GM23338 (cell line): ENCODE data around the gene UNC5A. TPM values are rescaled to one million over a fixed set of nuclear protein-coding genes. Genes with fewer than 3 reads are reported as not detected.

Source experiments
- ATAC-seq: fragments of 200-7000 bp; cut with Tn5 transposase; 3 replicates; pipeline ENCODE4 v1.9.1; 2020
- DNase-seq: peaks from one replicate; pipeline ENCODE4 v3.0.0-alpha.2; 2015; ENCODE audit warnings: low spot score
- H2AFZ ChIP-seq: fragments of 200-600 bp; sonication (generic); 2 replicates; pipeline ENCODE4 v1.8.0; 2016; ENCODE audit warnings: antibody characterized with exemption, mild to moderate bottlenecking, moderate library complexity
- H3F3A ChIP-seq: fragments of 200-600 bp; sonication (generic); replicated peaks from 2 replicates; pipeline ENCODE4 v1.8.0; 2017; ENCODE audit warnings: antibody characterized with exemption, mixed run types, low read depth
- H3K27ac ChIP-seq: fragments of 200-600 bp; sonication (generic); 2 replicates; pipeline ENCODE4 v1.6.1; 2016; ENCODE audit warnings: low read depth
- H3K27me3 ChIP-seq: fragments of 200-600 bp; sonication (generic); 2 replicates; pipeline ENCODE4 v1.8.0; 2016; ENCODE audit warnings: mild to moderate bottlenecking, mixed run types, moderate library complexity; ENCODE audit not compliant: insufficient read depth
- H3K36me3 ChIP-seq: fragments of 200-600 bp; sonication (generic); 2 replicates; pipeline ENCODE4 v1.8.0; 2016; ENCODE audit warnings: mild to moderate bottlenecking; ENCODE audit not compliant: insufficient read depth
- H3K4me1 ChIP-seq: fragments of 200-600 bp; sonication (generic); 2 replicates; pipeline ENCODE4 v1.8.0; 2016; ENCODE audit warnings: mild to moderate bottlenecking, moderate library complexity; ENCODE audit not compliant: insufficient read depth
- H3K4me2 ChIP-seq: fragments of 200-600 bp; sonication (generic); 2 replicates; pipeline ENCODE4 v1.7.1; 2017; ENCODE audit warnings: mixed run types
- H3K4me3 ChIP-seq: fragments of 200-600 bp; sonication (generic); 2 replicates; pipeline ENCODE4 v1.6.1; 2016; ENCODE audit warnings: mixed run types
- H3K79me2 ChIP-seq: fragments of 200-600 bp; sonication (generic); replicated peaks from 2 replicates; pipeline ENCODE4 v1.8.0; 2017; ENCODE audit warnings: mild to moderate bottlenecking; ENCODE audit not compliant: insufficient read depth
- H3K9me2 ChIP-seq: fragments of 200-600 bp; sonication (generic); 2 replicates; pipeline ENCODE4 v1.8.0; 2017; ENCODE audit not compliant: insufficient read depth
- H4K20me1 ChIP-seq: fragments of 200-600 bp; sonication (generic); replicated peaks from 2 replicates; pipeline ENCODE4 v1.8.0; 2017; ENCODE audit warnings: mild to moderate bottlenecking; ENCODE audit not compliant: insufficient read depth
- H3K27ac Mint-ChIP-seq: 2 replicates; pipeline ENCODE4 v1.8.0; 2020; ENCODE audit warnings: inconsistent platforms, mild to moderate bottlenecking, moderate library complexity, mixed read lengths
- H3K27me3 Mint-ChIP-seq: 3 replicates; pipeline ENCODE4 v1.8.0; 2022; ENCODE audit warnings: low read depth, mild to moderate bottlenecking, moderate library complexity, mixed read lengths, inconsistent platforms; ENCODE audit not compliant: insufficient read depth, poor library complexity
- H3K36me3 Mint-ChIP-seq: 3 replicates; pipeline ENCODE4 v1.8.0; 2021; ENCODE audit warnings: low read depth, mild to moderate bottlenecking, inconsistent platforms, moderate library complexity, mixed read lengths
- H3K4me1 Mint-ChIP-seq: 3 replicates; pipeline ENCODE4 v1.8.0; 2020; ENCODE audit warnings: mild to moderate bottlenecking, inconsistent platforms, mixed read lengths
- H3K4me3 Mint-ChIP-seq: 3 replicates; pipeline ENCODE4 v1.8.0; 2021; ENCODE audit warnings: moderate library complexity, mild to moderate bottlenecking, inconsistent platforms, mixed read lengths
- H3K9me3 Mint-ChIP-seq: 3 replicates; pipeline ENCODE4 v1.8.0; 2020; ENCODE audit warnings: moderate library complexity, mild to moderate bottlenecking, inconsistent platforms, mixed read lengths
- CREB1 ChIP-seq: fragments of 250-450 bp; sonication (Bioruptor Pico); IDR thresholded peaks from 2 replicates; pipeline ENCODE4 v1.5.0; 2020; ENCODE audit warnings: low read depth, mild to moderate bottlenecking, moderate library complexity
- CTCF ChIP-seq, 2 experiments: fragments of 200-600 bp in 1 of 2; sonication (generic) in 1 of 2; conservative IDR thresholded peaks; 2 replicates each; pipeline versions ENCODE4 v1.5.1 to v1.6.1; 2016 to 2017; ENCODE audit warnings: antibody characterized with exemption in 2 of 2, low read depth in 2 of 2, mild to moderate bottlenecking in 2 of 2, moderate library complexity in 1 of 2
- ETS1 ChIP-seq: IDR thresholded peaks from 2 replicates; pipeline ENCODE4 v1.6.1; 2016; ENCODE audit warnings: antibody characterized with exemption
- EZH2 ChIP-seq: fragments of 200-600 bp; sonication (generic); IDR thresholded peaks from one replicate; pipeline ENCODE4 v1.8.0; 2017; ENCODE audit warnings: antibody characterized with exemption, mild to moderate bottlenecking, low read depth; ENCODE audit not compliant: unreplicated experiment
- EZH2phosphoT487 ChIP-seq: fragments of 200-600 bp; sonication (generic); IDR thresholded peaks from one replicate; pipeline ENCODE4 v1.8.1; 2018; ENCODE audit warnings: antibody characterized with exemption; ENCODE audit not compliant: unreplicated experiment
- JUNB ChIP-seq: IDR thresholded peaks from one replicate; pipeline ENCODE4 v1.6.1; 2016; ENCODE audit warnings: antibody characterized with exemption; ENCODE audit not compliant: unreplicated experiment
- NANOG ChIP-seq: IDR thresholded peaks from 2 replicates; pipeline ENCODE4 v1.6.1; 2016; ENCODE audit warnings: antibody characterized with exemption, borderline replicate concordance
- POLR2AphosphoS5 ChIP-seq: IDR thresholded peaks from 2 replicates; pipeline ENCODE4 v1.6.1; 2016; ENCODE audit warnings: antibody characterized with exemption, low read depth
- STAT1 ChIP-seq: IDR thresholded peaks from one replicate; pipeline ENCODE4 v1.6.1; 2016; ENCODE audit warnings: antibody characterized with exemption; ENCODE audit not compliant: unreplicated experiment
- ZNF114 ChIP-seq: fragments of 250-450 bp; sonication (Bioruptor Pico); IDR thresholded peaks from 2 replicates; pipeline ENCODE4 v1.5.0; 2020; ENCODE audit warnings: mild to moderate bottlenecking, moderate library complexity
- ZNF331 ChIP-seq: fragments of 250-450 bp; sonication (Bioruptor Pico); IDR thresholded peaks from 2 replicates; pipeline ENCODE4 v1.5.0; 2020; ENCODE audit warnings: low read depth, mild to moderate bottlenecking, moderate library complexity
- polyA plus RNA-seq: library from polyadenylated mRNA; unstranded; fragments of >200 nt; fragmentation: Nextera tagmentation; extraction: Ambion mirVana; gene quantifications from 2 replicates; pipeline ENCODE4 v1.2.1, GENCODE V29; 2016
- total RNA-seq: library from RNA; depleted of rRNA; stranded (reverse); fragments of >200 nt; shearing (Covaris generic); gene quantifications from 2 replicates; pipeline ENCODE4 v1.2.3, GENCODE V29; 2014
- TF ChIP-seq, protein P1 (sequence below): IDR thresholded peaks from one replicate; pipeline ENCODE4 v1.6.1; 2018; ENCODE audit warnings: antibody characterized with exemption; ENCODE audit not compliant: unreplicated experiment
- TF ChIP-seq, protein P2 (sequence below): fragments of 250-450 bp; sonication (Bioruptor Pico); IDR thresholded peaks from 2 replicates; pipeline ENCODE4 v1.5.0; 2020; ENCODE audit warnings: mild to moderate bottlenecking, moderate library complexity

UNC5A gene
- total and polyA plus RNA-seq, 2 experiments from 2014 or later: 0.92 to 3.9 TPM

DNA sequence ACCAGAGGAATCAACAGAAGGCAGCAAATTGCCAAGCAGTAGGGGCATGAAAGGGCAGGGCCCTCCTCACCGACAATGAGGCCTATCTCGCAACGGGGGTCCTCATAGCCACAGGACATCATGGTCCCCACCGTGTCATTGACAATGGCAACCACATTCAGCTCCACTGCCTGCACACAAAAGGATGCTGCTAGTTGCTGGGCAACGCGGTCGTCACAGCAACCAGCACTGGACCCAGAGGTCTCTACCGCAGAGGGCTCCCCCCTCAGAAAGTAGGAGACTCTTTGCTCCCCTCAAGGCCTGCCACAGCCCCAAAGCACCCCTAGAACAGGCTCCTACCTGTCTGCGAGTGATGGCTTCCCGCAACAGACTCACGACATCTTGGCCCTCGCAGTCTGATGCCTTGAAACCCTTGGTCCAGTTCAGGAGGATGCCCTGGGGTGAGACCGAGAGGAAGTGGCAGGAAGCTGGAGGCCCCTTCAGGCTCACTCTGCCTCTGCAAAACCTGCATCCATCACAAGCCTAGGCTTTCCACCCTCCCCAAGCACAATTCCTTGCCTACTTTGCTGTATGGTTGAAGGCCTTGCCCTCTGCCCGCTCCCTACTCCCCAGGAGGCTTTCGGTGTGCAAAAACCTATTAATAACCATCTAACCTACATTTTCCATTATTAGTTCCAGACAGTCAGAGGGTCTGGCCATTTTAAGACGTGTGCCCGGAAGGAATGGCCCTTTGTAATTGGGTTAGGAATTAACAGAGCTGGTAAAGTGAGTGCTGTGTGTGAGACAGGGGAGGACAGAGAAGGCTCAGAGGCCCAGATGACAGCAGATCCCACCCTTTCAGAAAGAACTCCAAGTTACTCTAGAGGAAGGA is 73.6 kb downstream of the UNC5A start:
- Histone ChIP-seq H3K4me2 (no peak overlapping the region), H3K9me2 (no peaks in the 10 kb centered on the region), H3K4me3 (no peak overlapping the region), H3K4me1 (no peaks in the 10 kb centered on the region), H3K27ac (no peak overlapping the region), H3F3A (no peaks in the 10 kb centered on the region), H3K27me3 (no peaks in the 10 kb centered on the region), H2AFZ (no peak overlapping the region), H3K36me3 (no peaks in the 10 kb centered on the region), H4K20me1 (no peaks in the 10 kb centered on the region), H3K79me2 (no peaks in the 10 kb centered on the region)
- no peaks in the 10 kb centered on the region for H3K36me3 Mint-ChIP-seq
- DNase-seq (no peak), ATAC-seq (no peak)
- peaks cover 8% of the 10 kb centered on the region for H3K27me3 Mint-ChIP-seq
- H3K9me3 Mint-ChIP-seq: no peaks in the 10 kb centered on the region
- H3K27ac Mint-ChIP-seq: no peak overlapping the region
- TF ChIP-seq CREB1 (no peak), EZH2phosphoT487 (no peak), NANOG (no peak), STAT1 (no peak), CTCF (conservative IDR thresholded peaks at IDR 0.05; ENCODE audit: low read depth in 2 of 2) (no peak), EZH2 (no peak), JUNB (no peak), ZNF331 (CRISPR knock-in tag) (no peak), ETS1 (no peak), ZNF114 (CRISPR knock-in tag) (no peak), POLR2AphosphoS5 (no peak)
- TF ChIP-seq, protein P1, sequence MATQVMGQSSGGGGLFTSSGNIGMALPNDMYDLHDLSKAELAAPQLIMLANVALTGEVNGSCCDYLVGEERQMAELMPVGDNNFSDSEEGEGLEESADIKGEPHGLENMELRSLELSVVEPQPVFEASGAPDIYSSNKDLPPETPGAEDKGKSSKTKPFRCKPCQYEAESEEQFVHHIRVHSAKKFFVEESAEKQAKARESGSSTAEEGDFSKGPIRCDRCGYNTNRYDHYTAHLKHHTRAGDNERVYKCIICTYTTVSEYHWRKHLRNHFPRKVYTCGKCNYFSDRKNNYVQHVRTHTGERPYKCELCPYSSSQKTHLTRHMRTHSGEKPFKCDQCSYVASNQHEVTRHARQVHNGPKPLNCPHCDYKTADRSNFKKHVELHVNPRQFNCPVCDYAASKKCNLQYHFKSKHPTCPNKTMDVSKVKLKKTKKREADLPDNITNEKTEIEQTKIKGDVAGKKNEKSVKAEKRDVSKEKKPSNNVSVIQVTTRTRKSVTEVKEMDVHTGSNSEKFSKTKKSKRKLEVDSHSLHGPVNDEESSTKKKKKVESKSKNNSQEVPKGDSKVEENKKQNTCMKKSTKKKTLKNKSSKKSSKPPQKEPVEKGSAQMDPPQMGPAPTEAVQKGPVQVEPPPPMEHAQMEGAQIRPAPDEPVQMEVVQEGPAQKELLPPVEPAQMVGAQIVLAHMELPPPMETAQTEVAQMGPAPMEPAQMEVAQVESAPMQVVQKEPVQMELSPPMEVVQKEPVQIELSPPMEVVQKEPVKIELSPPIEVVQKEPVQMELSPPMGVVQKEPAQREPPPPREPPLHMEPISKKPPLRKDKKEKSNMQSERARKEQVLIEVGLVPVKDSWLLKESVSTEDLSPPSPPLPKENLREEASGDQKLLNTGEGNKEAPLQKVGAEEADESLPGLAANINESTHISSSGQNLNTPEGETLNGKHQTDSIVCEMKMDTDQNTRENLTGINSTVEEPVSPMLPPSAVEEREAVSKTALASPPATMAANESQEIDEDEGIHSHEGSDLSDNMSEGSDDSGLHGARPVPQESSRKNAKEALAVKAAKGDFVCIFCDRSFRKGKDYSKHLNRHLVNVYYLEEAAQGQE: no peak
- TF ChIP-seq, protein P2, sequence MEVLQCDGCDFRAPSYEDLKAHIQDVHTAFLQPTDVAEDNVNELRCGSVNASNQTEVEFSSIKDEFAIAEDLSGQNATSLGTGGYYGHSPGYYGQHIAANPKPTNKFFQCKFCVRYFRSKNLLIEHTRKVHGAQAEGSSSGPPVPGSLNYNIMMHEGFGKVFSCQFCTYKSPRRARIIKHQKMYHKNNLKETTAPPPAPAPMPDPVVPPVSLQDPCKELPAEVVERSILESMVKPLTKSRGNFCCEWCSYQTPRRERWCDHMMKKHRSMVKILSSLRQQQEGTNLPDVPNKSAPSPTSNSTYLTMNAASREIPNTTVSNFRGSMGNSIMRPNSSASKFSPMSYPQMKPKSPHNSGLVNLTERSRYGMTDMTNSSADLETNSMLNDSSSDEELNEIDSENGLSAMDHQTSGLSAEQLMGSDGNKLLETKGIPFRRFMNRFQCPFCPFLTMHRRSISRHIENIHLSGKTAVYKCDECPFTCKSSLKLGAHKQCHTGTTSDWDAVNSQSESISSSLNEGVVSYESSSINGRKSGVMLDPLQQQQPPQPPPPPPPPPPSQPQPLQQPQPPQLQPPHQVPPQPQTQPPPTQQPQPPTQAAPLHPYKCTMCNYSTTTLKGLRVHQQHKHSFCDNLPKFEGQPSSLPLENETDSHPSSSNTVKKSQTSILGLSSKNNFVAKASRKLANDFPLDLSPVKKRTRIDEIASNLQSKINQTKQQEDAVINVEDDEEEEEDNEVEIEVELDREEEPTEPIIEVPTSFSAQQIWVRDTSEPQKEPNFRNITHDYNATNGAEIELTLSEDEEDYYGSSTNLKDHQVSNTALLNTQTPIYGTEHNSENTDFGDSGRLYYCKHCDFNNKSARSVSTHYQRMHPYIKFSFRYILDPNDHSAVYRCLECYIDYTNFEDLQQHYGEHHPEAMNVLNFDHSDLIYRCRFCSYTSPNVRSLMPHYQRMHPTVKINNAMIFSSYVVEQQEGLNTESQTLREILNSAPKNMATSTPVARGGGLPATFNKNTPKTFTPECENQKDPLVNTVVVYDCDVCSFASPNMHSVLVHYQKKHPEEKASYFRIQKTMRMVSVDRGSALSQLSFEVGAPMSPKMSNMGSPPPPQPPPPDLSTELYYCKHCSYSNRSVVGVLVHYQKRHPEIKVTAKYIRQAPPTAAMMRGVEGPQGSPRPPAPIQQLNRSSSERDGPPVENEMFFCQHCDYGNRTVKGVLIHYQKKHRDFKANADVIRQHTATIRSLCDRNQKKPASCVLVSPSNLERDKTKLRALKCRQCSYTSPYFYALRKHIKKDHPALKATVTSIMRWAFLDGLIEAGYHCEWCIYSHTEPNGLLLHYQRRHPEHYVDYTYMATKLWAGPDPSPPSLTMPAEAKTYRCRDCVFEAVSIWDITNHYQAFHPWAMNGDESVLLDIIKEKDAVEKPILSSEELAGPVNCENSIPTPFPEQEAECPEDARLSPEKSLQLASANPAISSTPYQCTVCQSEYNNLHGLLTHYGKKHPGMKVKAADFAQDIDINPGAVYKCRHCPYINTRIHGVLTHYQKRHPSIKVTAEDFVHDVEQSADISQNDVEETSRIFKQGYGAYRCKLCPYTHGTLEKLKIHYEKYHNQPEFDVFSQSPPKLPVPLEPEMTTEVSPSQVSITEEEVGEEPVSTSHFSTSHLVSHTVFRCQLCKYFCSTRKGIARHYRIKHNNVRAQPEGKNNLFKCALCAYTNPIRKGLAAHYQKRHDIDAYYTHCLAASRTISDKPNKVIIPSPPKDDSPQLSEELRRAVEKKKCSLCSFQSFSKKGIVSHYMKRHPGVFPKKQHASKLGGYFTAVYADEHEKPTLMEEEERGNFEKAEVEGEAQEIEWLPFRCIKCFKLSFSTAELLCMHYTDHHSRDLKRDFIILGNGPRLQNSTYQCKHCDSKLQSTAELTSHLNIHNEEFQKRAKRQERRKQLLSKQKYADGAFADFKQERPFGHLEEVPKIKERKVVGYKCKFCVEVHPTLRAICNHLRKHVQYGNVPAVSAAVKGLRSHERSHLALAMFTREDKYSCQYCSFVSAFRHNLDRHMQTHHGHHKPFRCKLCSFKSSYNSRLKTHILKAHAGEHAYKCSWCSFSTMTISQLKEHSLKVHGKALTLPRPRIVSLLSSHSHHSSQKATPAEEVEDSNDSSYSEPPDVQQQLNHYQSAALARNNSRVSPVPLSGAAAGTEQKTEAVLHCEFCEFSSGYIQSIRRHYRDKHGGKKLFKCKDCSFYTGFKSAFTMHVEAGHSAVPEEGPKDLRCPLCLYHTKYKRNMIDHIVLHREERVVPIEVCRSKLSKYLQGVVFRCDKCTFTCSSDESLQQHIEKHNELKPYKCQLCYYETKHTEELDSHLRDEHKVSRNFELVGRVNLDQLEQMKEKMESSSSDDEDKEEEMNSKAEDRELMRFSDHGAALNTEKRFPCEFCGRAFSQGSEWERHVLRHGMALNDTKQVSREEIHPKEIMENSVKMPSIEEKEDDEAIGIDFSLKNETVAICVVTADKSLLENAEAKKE (CRISPR knock-in tag): no peak
- H3K4me1 Mint-ChIP-seq: peaks cover 9% of the 10 kb centered on the region; the same call in 2 of the 3 replicates
- no peak overlapping the region for H3K4me3 Mint-ChIP-seq
